PC-9 (cell line): ENCODE results near the gene SELL. TPM values are rescaled to one million over a fixed set of nuclear protein-coding genes. Genes with fewer than 3 reads are reported as not detected.
"Not testable (repeated sequence)": the region's sequence is repeated elsewhere in the genome, so short reads cannot be mapped to it uniquely, and the experiment has no call there.

Source experiments
- BruUV-seq: library from RNA; stranded (reverse); fragments of 400-500 nt; replicated peaks from 2 replicates; lab custom pipeline; 2021; lab: Mats Ljungman, UMichigan
- CTCF ChIA-PET: fragments of 300-600 bp; sonication (Branson Sonifier 250); formaldehyde crosslinking; loops from one replicate; lab custom pipeline; 2022; ENCODE audit warnings: antibody characterized with exemption; lab: Charles Lee
- POLR2A ChIA-PET: fragments of 300-600 bp; sonication (Branson Sonifier 250); formaldehyde crosslinking; loops from one replicate; lab custom pipeline; 2022; ENCODE audit warnings: antibody characterized with exemption; ENCODE audit not compliant: unreplicated experiment; lab: Charles Lee
- DNase-seq, 2 experiments: peaks; one replicate each; pipeline versions ENCODE4 v3.0.0 to v3.0.0-alpha.2; 2015 to 2022; ENCODE audit warnings: mixed read lengths in 1 of 2
- H2AFZ ChIP-seq: fragments of 200-600 bp; sonication (generic); 2 replicates; pipeline ENCODE4 v1.8.1; 2017; ENCODE audit warnings: antibody characterized with exemption
- H3F3A ChIP-seq: fragments of 200-600 bp; sonication (generic); 2 replicates; pipeline ENCODE4 v1.8.1; 2017; ENCODE audit warnings: antibody characterized with exemption, mild to moderate bottlenecking, low read depth; ENCODE audit not compliant: insufficient read depth
- H3K27ac ChIP-seq: fragments of 200-600 bp; sonication (generic); 2 replicates; pipeline ENCODE4 v1.6.1; 2016; ENCODE audit warnings: mixed run types
- H3K27me3 ChIP-seq: fragments of 200-600 bp; sonication (generic); 2 replicates; pipeline ENCODE4 v1.6.1; 2016; ENCODE audit warnings: low read depth, mixed run types; ENCODE audit not compliant: insufficient read depth
- H3K36me3 ChIP-seq: fragments of 200-600 bp; sonication (generic); 2 replicates; pipeline ENCODE4 v1.6.1; 2016; ENCODE audit warnings: low read depth, mixed run types
- H3K4me1 ChIP-seq: fragments of 200-600 bp; sonication (generic); replicated peaks from 2 replicates; pipeline ENCODE4 v1.6.1; 2016; ENCODE audit warnings: mixed run types; ENCODE audit not compliant: insufficient read depth
- H3K4me2 ChIP-seq: fragments of 200-600 bp; sonication (generic); 2 replicates; pipeline ENCODE4 v1.6.1; 2017; ENCODE audit warnings: mixed run types
- H3K4me3 ChIP-seq: fragments of 200-600 bp; sonication (generic); 2 replicates; pipeline ENCODE4 v1.6.1; 2016; ENCODE audit warnings: mixed run types
- H3K79me2 ChIP-seq: fragments of 200-600 bp; sonication (generic); 2 replicates; pipeline ENCODE4 v1.6.1; 2017; ENCODE audit warnings: low read depth, mixed run types
- H3K9me2 ChIP-seq: fragments of 200-600 bp; sonication (generic); 2 replicates; pipeline ENCODE4 v1.8.1; 2017; ENCODE audit warnings: mild to moderate bottlenecking; ENCODE audit not compliant: insufficient read depth
- H3K9me3 ChIP-seq: fragments of 200-600 bp; sonication (generic); 2 replicates; pipeline ENCODE4 v1.8.1; 2016; ENCODE audit warnings: low read depth; ENCODE audit not compliant: insufficient read depth
- H4K20me1 ChIP-seq: fragments of 200-600 bp; sonication (generic); 2 replicates; pipeline ENCODE4 v1.8.1; 2017; ENCODE audit not compliant: insufficient read depth
- EZH2 ChIP-seq: fragments of 200-600 bp; sonication (generic); IDR thresholded peaks from 2 replicates; pipeline ENCODE4 v1.8.0; 2017; ENCODE audit warnings: antibody characterized with exemption, low read depth
- intact Hi-C: fragments of 100-400 bp; cut with micrococcal nuclease; formaldehyde crosslinking; loops from one replicate; pipeline ENCODE4 v1.10.0; 2022; ENCODE audit not compliant: unreplicated experiment
- total RNA-seq: library from RNA; stranded (reverse); gene quantifications from 2 replicates; pipeline ENCODE4 v1.2.3, GENCODE V29; 2021
- TF ChIP-seq, protein P1 (sequence below): fragments of 200-600 bp; sonication (generic); conservative IDR thresholded peaks from 2 replicates; pipeline ENCODE4 v1.6.1; 2017; ENCODE audit warnings: mixed run types, antibody characterized with exemption, mild to moderate bottlenecking, moderate library complexity

The SELL gene
- total RNA-seq, 1 experiment from 2014 or later = 6.5 TPM

DNA sequence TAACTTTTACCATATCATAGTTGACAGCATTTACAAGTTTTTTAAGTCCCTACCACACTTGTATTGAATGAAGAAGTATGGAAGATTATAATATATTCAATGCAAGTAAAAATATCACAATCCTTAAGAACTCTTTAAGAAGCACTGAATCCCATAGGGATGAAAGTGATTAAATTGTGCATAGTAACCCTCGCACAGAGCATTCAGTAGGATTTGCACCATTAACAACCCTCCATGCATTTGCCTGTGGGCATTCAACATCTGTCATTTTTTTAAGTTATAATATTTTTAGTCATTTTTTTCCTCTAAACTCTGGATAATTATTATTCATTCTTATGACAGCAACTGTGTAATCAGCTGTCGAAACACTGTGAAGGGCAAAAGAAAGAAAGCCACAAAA is 12.3 kb upstream of the SELL start:
- H3K9me2 ChIP-seq = peaks cover 3% of the 10 kb centered on the region; the same call in 1 of the 2 replicates
- no peaks in the 10 kb centered on the region for H3K4me1 ChIP-seq
- H3K27me3 ChIP-seq = no peaks in the 10 kb centered on the region
- H3K4me2 ChIP-seq = no peak overlapping the region
- TF ChIP-seq, protein P1, sequence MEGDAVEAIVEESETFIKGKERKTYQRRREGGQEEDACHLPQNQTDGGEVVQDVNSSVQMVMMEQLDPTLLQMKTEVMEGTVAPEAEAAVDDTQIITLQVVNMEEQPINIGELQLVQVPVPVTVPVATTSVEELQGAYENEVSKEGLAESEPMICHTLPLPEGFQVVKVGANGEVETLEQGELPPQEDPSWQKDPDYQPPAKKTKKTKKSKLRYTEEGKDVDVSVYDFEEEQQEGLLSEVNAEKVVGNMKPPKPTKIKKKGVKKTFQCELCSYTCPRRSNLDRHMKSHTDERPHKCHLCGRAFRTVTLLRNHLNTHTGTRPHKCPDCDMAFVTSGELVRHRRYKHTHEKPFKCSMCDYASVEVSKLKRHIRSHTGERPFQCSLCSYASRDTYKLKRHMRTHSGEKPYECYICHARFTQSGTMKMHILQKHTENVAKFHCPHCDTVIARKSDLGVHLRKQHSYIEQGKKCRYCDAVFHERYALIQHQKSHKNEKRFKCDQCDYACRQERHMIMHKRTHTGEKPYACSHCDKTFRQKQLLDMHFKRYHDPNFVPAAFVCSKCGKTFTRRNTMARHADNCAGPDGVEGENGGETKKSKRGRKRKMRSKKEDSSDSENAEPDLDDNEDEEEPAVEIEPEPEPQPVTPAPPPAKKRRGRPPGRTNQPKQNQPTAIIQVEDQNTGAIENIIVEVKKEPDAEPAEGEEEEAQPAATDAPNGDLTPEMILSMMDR = no peak
- no peak for TF ChIP-seq EZH2
- intact Hi-C loops = no loop called here
- no peaks in the 10 kb centered on the region for H3K79me2 ChIP-seq
- no peak for DNase-seq
- no peak overlapping the region for H3K27ac ChIP-seq
- no peaks in the 10 kb centered on the region for H3F3A ChIP-seq
- no peak overlapping the region for H3K4me3 ChIP-seq
- no TSS peak for BruUV-seq
- no peaks in the 10 kb centered on the region for H3K36me3 ChIP-seq
- POLR2A ChIA-PET = no interaction called here
- CTCF ChIA-PET = no interaction called here
- H4K20me1 ChIP-seq = no peaks in the 10 kb centered on the region
- H2AFZ ChIP-seq = no peak overlapping the region
- H3K9me3 ChIP-seq = no peaks in the 10 kb centered on the region

DNA sequence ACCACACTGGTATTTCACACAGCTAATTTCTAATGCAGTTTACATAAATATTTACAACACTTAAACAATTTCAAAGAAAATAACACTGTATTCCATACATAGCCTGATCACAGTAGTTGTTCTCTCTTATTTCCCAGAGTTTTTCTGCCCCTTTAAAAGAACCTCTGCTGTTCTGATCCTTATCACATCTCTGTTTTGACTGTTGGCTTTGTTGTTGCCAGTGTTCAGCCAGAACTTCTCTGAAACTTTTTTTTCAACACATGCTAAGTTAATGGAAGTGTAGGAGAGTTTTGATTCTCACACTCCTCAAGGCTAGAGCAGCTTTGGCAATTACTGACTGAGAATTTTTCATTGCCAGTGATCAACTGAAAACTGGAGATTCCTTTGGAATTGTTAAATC is 11.4 kb upstream of the SELL start:
- Histone ChIP-seq H3K27ac (no peak overlapping the region), H3K4me2 (no peak overlapping the region), H3K9me2 (peaks cover 3% of the 10 kb centered on the region; the same call in 1 of the 2 replicates), H3K36me3 (no peaks in the 10 kb centered on the region), H3K4me1 (no peaks in the 10 kb centered on the region), H3K9me3 (no peaks in the 10 kb centered on the region; the same call in 1 of the 2 replicates), H3K27me3 (no peaks in the 10 kb centered on the region), H3K79me2 (no peaks in the 10 kb centered on the region), H4K20me1 (no peaks in the 10 kb centered on the region), H2AFZ (no peak overlapping the region), H3K4me3 (no peak overlapping the region), H3F3A (no peaks in the 10 kb centered on the region)
- BruUV-seq = no TSS peak
- intact Hi-C loops = no loop called here
- no peak for TF ChIP-seq EZH2
- DNase-seq = no peak
- ChIA-PET CTCF (no interaction called here), POLR2A (interaction anchor here (0.7 kb wide), 1 partner anchor 194 kb away, joined by 3 read pairs; no protein-coding TSS in a partner anchor)

DNA sequence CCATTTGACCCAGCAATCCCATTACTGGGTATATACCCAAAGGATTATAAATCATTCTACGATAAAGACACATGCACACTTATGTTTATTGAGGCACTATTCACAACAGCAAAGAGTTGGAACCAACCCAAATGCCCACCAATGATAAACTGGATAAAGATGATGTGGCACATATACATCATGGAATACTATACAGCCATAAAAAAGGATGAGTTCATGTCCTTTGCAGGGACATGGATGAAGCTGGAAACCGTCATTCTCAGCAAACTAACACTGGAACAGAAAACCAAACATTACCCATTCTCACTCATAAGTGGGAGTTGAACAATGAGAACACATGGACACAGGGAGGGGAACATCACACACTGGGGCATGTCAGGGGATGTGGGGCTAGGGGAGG is 3.7 kb upstream of the SELL start:
- H3K9me2 ChIP-seq, H3K79me2 ChIP-seq, CTCF ChIA-PET, intact Hi-C loops, BruUV-seq, H3K4me2 ChIP-seq, H3K4me1 ChIP-seq, H3K36me3 ChIP-seq, POLR2A ChIA-PET, H4K20me1 ChIP-seq, H3F3A ChIP-seq, H2AFZ ChIP-seq, H3K27me3 ChIP-seq, DNase-seq, H3K27ac ChIP-seq, H3K4me3 ChIP-seq, H3K9me3 ChIP-seq: not testable (repeated sequence)

DNA sequence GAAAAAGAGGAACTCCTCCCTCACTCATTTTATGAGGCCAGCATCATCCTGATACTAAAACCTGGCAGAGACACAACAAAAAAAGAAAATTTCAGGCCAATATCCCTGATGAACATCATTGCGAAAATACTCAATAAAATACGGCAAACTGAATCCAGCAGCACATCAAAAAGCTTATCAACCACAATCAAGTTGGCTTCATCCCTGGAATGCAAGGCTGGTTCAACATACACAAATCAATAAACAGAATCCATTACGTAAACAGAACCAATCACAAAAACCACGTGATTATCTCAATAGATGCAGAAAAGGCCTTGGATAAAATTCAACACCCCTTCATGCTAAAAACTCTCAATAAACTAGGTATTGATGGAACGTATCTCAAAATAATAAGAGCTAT is 1.7 kb upstream of the SELL start:
- H3K9me3 ChIP-seq, H3F3A ChIP-seq, DNase-seq, H3K79me2 ChIP-seq, H3K27ac ChIP-seq, H3K4me3 ChIP-seq, H3K27me3 ChIP-seq, H2AFZ ChIP-seq, H3K4me2 ChIP-seq, CTCF ChIA-PET, H3K4me1 ChIP-seq, H4K20me1 ChIP-seq, H3K36me3 ChIP-seq, H3K9me2 ChIP-seq, BruUV-seq, POLR2A ChIA-PET: not testable (repeated sequence)
- intact Hi-C loops = loop anchor here (5.0 kb wide), 1 partner anchor 246 kb away; no protein-coding TSS in a partner anchor
